SH-SY5Y (cell line): ENCODE results near the gene JAZF1.

Source experiments
- GATA2 ChIP-seq: IDR thresholded peaks from 2 replicates; pipeline ENCODE4 v1.6.1; 2011; ENCODE audit warnings: mild to moderate bottlenecking, low read depth, low read length
- GATA3 ChIP-seq: IDR thresholded peaks from 2 replicates; pipeline ENCODE4 v1.6.1; 2011; ENCODE audit warnings: low read depth, mild to moderate bottlenecking, low read length, moderate library complexity

GRCh38 chr7:27953777-27954176, 226.8 kb downstream of the JAZF1 start:
- TF ChIP-seq GATA2, result no peak
- no peak for TF ChIP-seq GATA3
